ENCODE measurements around the gene CHST4. TPM values are rescaled to one million over a fixed set of nuclear protein-coding genes. Genes with fewer than 3 reads are reported as not detected.
"Not testable (repeated sequence)": the region's sequence is repeated elsewhere in the genome, so short reads cannot be mapped to it uniquely, and the experiment has no call there.

The CHST4 gene
- total RNA-seq, 1 experiment from 2014 or later, result 72.9 TPM

DNA sequence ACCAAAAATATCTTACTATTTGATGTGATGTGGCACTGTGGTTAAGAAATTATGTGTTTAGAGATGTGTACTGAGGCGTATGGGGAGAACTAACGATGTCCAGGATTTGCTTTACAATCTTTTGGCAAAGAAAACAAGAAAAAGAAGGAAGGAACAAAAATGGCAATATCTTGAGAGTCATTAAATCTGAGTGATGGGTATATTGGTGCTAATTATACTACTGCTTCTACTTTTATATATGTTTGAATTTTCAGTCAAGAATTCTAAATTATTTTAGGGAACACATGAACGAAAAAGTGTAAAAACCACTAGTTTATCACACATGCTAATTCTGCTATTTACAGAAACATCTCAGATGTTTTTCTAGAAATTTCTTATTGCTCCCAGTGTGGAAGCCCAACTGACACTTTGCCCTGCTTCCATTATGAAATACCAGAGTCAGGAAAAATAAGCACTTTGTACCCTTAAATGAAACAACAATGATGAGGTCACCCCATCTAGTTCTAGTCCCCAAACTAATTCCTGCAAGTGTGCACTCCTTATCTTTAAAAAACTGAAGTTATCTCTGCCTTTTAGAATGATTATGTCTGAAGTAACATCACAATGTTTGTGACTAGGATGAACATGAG, 31.8 kb downstream of the CHST4 start:
- Mint-ChIP-seq H3K9me3 (ENCODE audit: low read depth, unreplicated experiment) (peaks cover 4% of the 10 kb centered on the region), H3K4me1 (ENCODE audit: low read depth, unreplicated experiment) (peaks cover 2% of the 10 kb centered on the region), H3K4me3 (ENCODE audit: low read depth, unreplicated experiment) (no peak overlapping the region), H3K27me3 (ENCODE audit: unreplicated experiment) (no peaks in the 10 kb centered on the region), H3K36me3 (ENCODE audit: insufficient read depth, unreplicated experiment) (no peaks in the 10 kb centered on the region), H3K27ac (ENCODE audit: unreplicated experiment) (no peak overlapping the region)
- no peak for DNase-seq
- CTCF ChIA-PET, result no interaction called here
- intact Hi-C loops (cut with micrococcal nuclease; ENCODE audit: unreplicated experiment), result no loop called here
- BruUV-seq (replicated peaks), result no TSS peak
- TF ChIP-seq, protein P1, sequence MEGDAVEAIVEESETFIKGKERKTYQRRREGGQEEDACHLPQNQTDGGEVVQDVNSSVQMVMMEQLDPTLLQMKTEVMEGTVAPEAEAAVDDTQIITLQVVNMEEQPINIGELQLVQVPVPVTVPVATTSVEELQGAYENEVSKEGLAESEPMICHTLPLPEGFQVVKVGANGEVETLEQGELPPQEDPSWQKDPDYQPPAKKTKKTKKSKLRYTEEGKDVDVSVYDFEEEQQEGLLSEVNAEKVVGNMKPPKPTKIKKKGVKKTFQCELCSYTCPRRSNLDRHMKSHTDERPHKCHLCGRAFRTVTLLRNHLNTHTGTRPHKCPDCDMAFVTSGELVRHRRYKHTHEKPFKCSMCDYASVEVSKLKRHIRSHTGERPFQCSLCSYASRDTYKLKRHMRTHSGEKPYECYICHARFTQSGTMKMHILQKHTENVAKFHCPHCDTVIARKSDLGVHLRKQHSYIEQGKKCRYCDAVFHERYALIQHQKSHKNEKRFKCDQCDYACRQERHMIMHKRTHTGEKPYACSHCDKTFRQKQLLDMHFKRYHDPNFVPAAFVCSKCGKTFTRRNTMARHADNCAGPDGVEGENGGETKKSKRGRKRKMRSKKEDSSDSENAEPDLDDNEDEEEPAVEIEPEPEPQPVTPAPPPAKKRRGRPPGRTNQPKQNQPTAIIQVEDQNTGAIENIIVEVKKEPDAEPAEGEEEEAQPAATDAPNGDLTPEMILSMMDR (IDR thresholded peaks at IDR 0.05; ENCODE audit: unreplicated experiment), result no peak

DNA sequence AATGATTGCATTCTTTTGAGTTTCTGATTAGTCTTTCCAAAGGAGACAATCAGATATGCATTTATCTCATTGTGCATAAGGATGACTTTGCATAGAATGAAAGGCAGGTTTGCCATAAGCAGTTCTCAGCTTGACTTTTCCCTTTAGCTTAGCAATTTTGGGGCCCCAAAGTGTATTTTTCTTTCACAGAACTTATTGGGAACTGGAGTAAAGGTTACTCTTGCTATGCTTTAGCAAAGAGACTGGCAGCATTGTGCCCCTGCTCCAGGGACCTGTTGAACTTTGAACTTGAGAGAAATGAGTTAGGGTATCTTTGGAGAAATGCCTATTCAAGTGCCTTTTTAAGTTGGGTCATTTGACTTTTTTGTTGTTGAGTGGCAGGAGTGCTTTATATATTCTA, 33.6 kb downstream of the CHST4 start:
- CTCF ChIA-PET, result no interaction called here
- TF ChIP-seq, protein P1 (IDR thresholded peaks at IDR 0.05; ENCODE audit: unreplicated experiment), result no peak
- Mint-ChIP-seq H3K27ac (ENCODE audit: unreplicated experiment) (no peak overlapping the region), H3K27me3 (ENCODE audit: unreplicated experiment) (no peaks in the 10 kb centered on the region), H3K4me3 (ENCODE audit: low read depth, unreplicated experiment) (no peak overlapping the region), H3K9me3 (ENCODE audit: low read depth, unreplicated experiment) (peaks cover 4% of the 10 kb centered on the region), H3K4me1 (ENCODE audit: low read depth, unreplicated experiment) (no peaks in the 10 kb centered on the region), H3K36me3 (ENCODE audit: insufficient read depth, unreplicated experiment) (peaks cover 6% of the 10 kb centered on the region)
- no TSS peak for BruUV-seq (replicated peaks)
- no peak for DNase-seq
- intact Hi-C loops (cut with micrococcal nuclease; ENCODE audit: unreplicated experiment), result loop anchor here (10.0 kb wide), 1 partner anchor 185 kb away; no protein-coding TSS in a partner anchor

DNA sequence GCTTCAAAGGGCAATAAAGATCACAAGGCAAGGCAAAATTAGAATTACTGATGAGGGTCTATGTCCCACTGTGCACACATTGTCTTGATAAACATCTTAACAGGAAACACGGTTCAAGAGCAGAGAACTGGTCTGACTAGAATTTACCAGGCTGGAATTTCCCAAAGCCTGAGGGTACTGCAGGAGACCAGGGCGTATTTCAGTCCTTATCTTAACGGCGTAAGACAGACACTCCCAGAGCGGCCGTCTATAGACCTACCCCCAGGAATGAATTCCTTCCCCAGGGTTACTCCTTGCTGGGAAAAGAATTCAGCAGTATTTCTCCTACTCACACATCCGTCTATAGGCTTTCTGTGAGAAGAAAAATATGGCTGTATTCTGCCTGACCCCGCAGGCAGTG, 35.7 kb downstream of the CHST4 start:
- intact Hi-C loops (cut with micrococcal nuclease; ENCODE audit: unreplicated experiment), result loop anchor here (10.0 kb wide), 1 partner anchor 183 kb away; no protein-coding TSS in a partner anchor
- DNase-seq; BruUV-seq (replicated peaks); H3K4me3 Mint-ChIP-seq (ENCODE audit: low read depth, unreplicated experiment); H3K27ac Mint-ChIP-seq (ENCODE audit: unreplicated experiment); H3K27me3 Mint-ChIP-seq (ENCODE audit: unreplicated experiment); CTCF ChIA-PET; H3K9me3 Mint-ChIP-seq (ENCODE audit: low read depth, unreplicated experiment): not testable (repeated sequence)
- Mint-ChIP-seq H3K36me3 (ENCODE audit: insufficient read depth, unreplicated experiment) (peaks cover 17% of the 10 kb centered on the region), H3K4me1 (ENCODE audit: low read depth, unreplicated experiment) (peaks cover 13% of the 10 kb centered on the region)

DNA sequence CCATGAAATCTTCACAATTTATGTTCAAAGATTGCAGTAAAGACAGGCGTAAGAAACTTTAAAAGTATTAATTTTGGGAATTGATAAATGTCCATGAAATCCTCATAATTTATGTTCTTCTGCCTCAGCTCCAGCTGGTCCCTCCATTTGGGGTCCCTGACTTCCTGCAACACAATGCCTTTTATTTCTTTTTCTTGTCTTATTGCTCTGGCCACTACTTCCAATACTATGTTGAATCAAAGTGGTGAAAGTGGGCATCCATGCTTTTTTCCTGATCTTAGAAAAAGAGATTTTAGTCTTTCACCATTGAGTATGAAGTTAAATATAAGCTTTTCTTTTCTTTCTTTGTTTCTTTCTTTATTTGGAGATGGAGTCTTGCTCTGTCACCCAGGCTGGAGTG, 36.3 kb downstream of the CHST4 start:
- no peak for DNase-seq
- BruUV-seq (replicated peaks), result no TSS peak
- H3K9me3 Mint-ChIP-seq (ENCODE audit: low read depth, unreplicated experiment), result peaks cover 4% of the 10 kb centered on the region
- CTCF ChIA-PET, result no interaction called here
- H3K27ac Mint-ChIP-seq (ENCODE audit: unreplicated experiment), result no peak overlapping the region
- TF ChIP-seq, protein P1 (IDR thresholded peaks at IDR 0.05; ENCODE audit: unreplicated experiment), result no peak
- intact Hi-C loops (cut with micrococcal nuclease; ENCODE audit: unreplicated experiment), result loop anchor here (10.0 kb wide), 1 partner anchor 182 kb away; no protein-coding TSS in a partner anchor
- H3K4me3 Mint-ChIP-seq (ENCODE audit: low read depth, unreplicated experiment), result no peak overlapping the region
- peaks cover 13% of the 10 kb centered on the region for H3K4me1 Mint-ChIP-seq (ENCODE audit: low read depth, unreplicated experiment)
- H3K36me3 Mint-ChIP-seq (ENCODE audit: insufficient read depth, unreplicated experiment), result peaks cover 17% of the 10 kb centered on the region
- no peaks in the 10 kb centered on the region for H3K27me3 Mint-ChIP-seq (ENCODE audit: unreplicated experiment)

DNA sequence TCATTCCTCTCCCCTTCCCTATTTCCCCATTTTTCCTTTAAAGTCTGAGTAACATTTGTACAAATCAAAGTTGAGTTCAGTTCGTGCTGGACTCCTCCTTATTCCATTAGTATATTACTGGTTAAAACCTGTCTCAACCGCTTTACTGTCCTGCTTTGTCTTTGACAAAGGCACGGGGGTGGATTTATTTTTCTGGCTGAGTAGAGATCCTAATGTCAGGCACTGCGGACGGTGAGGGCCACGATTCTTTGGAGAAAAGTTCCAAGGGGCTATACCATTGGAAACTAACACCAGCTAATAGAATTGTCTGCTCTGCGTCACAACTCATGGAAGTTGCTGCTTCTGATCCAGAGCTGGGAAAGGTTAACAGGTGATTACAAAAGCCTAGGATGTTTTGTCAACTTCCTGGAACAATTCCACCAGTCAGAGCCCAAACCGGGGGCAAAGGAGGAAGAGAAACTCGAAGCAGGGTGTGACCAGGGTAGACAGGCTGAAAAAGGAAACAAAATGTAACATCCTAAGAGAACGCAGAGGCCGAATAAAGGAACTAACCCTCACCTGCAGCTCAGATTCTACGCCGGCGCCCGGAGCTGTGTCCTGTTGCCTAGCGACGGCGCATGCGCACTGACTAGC, 38.2 kb downstream of the CHST4 start:
- peaks cover 13% of the 10 kb centered on the region for H3K4me1 Mint-ChIP-seq (ENCODE audit: low read depth, unreplicated experiment)
- TSS peak; percentile 95 for BruUV-seq (replicated peaks)
- peak overlapping the region; percentile 92 for H3K27ac Mint-ChIP-seq (ENCODE audit: unreplicated experiment)
- peak overlapping the region; percentile 74 for H3K4me3 Mint-ChIP-seq (ENCODE audit: low read depth, unreplicated experiment)
- intact Hi-C loops (cut with micrococcal nuclease; ENCODE audit: unreplicated experiment), result loop anchor here (1.0 to 10.0 kb wide), 2 partner anchors 49 to 180 kb away; no protein-coding TSS in a partner anchor
- peaks cover 17% of the 10 kb centered on the region for H3K36me3 Mint-ChIP-seq (ENCODE audit: insufficient read depth, unreplicated experiment)
- CTCF ChIA-PET, result interaction anchor here (0.6 to 2.6 kb wide), 13 partner anchors 9 to 397 kb away, joined by 3 to 144 read pairs (median 6); partner anchors contain the start of genes CHST4 and MARVELD3
- H3K9me3 Mint-ChIP-seq (ENCODE audit: low read depth, unreplicated experiment), result peaks cover 4% of the 10 kb centered on the region
- TF ChIP-seq, protein P1 (IDR thresholded peaks at IDR 0.05; ENCODE audit: unreplicated experiment), result no peak
- DNase-seq, result no peak
- H3K27me3 Mint-ChIP-seq (ENCODE audit: unreplicated experiment), result no peaks in the 10 kb centered on the region

All from Calu3 (cell line).